Muscle of arm (tissue), 12 donors: ENCODE data around the gene SPDYE1. TPM values are rescaled to one million over a fixed set of nuclear protein-coding genes. Genes with fewer than 3 reads are reported as not detected.

Experiments used
- DNase-seq: peaks from one replicate; pipeline ENCODE4 v3.0.0-alpha.2; 2013
- polyA plus RNA-seq, 12 donors: library from polyadenylated mRNA; unstranded; fragments of 120-200 nt; gene quantifications; one replicate each; pipeline ENCODE4 v1.2.1, GENCODE V29; 2013; ENCODE audit not compliant: insufficient read length in 12 of 12

Gene SPDYE1
- polyA plus RNA-seq, 12 donors: 0.15 to 4.1 (median 1.1) TPM; not detected in 2

DNA sequence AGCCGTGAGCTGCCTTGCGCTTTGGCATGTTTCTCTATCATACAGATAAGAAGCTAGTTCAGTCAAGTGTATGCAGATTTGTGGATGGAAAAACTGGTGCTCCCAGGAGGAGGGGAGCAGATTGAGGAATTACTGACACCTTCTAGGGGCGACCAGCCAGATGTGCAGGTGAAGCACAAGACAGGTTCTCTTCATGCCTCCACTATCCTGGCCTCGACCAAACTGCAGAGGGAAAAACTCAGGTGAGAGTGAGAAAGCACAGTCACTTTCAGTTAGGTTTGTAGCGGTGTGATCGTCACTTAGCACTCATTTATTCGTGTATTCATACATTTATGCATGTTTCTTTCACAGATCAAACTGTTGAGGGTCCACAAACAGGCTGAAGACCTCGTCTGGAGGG lies 46.2 kb downstream of the SPDYE1 start:
- DNase-seq: no peak

DNA sequence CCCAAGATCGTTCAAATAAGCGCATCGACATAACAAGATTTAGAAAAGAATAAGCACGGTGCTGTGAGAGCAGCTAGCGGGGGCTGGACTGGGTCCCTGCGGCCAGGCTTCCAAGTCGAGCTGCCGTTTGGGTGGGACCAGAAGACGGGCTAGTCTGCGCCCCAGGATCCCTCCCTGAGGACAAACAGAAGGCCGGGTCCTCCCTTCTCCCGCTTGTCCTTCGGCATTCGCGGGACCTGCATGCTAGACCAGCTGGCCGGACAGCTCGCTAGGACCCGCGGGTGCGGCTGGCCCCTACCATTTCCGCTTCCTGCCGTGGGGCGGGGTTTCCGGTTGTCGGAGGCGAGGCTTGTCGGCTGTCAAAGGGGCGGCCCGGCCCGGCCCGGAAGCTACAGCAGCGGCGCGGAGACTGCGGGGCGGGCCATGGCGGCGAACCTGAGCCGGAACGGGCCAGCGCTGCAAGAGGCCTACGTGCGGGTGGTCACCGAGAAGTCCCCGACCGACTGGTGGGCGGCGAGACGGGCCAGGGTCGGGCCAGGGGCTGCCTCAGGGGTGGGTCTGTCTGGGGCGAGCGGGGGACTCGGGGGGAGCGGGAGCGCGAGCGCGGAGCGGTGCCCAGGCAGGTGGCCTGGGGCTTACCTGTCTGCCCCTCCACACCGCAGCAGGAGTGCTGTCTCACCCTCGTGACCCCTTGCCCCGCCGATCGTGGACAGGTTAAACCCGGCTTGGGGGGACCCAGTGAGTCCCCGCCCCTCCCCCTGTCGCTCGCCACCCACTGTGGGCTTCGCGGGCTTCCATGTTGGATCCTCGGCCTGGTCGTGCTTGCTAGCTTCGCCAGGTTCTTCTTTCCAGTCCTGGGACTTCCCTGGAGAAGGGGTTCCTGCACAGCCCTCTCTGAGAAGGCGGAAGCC lies 46.9 kb downstream of the SPDYE1 start, which contains the start of gene DBNL:
Gene DBNL (plus strand): TSS at position 388 of the 911 bp plus-strand sequence. CDS start 36 bp downstream, at position 424.
- DNase-seq: peak; percentile 89

DNA sequence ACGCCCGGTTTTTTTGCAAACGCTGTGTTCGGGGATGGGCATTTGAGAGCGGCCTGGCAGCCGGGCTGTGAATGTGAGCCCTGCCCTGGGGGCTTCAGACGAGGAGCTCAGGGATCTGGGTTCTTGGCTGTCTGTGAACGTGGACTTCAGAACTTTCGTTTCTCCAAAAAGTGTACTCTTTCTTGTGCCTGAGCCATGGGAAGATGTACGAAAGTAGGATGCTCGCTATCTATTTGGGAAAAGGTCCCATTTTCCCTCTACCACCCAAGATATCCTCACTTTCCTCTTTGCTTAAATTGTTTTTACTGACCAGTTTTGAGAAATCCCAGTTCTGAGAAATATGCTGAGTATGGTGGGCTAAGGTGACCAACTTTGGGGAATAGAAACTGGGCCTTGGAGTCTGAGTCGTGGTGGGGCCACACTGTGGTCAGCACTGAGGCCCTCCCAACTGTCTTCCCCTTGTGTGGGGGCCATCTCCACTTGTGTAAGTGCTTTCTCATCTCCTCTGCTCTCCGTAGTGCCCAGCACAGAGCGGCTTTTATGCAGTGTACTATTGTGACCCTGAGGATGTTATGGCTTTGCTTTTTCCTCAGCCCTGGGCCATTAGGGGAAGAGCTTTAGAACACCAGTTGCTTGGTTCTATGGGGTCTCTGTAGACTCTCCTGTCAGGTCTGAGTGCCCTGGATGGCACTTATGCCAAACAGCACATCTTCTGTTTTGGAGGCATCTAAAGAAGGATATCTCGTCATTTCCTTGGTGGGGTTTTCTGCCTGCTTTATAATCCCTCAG lies 47.7 kb downstream of the SPDYE1 start:
- DNase-seq: no peak

DNA sequence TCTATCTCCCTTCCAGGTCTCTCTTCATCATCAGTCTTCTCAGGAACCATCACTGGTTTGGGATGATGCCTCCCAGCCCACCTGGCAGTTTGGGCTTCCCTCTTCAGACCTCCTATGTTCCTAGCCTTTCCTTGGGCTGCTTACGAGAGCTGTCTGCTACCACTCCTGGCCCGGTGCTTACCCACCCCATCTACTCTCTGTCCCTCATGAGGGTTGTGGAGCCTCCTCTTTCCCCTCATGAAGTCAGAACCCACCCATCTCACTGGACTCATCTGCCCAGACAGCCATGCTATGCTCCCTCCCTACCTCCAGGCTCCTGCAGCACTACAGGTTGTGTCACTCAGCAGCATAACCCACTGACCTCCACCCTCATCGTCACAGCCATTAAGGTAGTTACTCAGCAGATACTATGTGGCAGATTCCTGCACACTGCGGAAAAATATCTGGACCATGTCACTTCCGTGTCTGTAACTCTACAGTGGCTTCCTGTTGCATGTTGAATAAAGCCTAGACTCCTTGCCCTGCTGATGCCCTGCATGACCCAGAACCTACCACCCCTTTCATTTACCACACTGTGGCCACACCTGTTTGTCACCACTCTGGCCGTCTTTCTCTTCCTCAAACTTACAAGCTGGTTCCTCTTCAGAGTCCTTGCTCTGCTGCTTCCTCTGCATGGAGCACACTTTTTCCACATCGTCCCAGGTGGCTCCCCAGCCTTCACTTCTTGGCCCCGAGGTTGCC lies 48.8 kb downstream of the SPDYE1 start:
- DNase-seq: no peak

DNA sequence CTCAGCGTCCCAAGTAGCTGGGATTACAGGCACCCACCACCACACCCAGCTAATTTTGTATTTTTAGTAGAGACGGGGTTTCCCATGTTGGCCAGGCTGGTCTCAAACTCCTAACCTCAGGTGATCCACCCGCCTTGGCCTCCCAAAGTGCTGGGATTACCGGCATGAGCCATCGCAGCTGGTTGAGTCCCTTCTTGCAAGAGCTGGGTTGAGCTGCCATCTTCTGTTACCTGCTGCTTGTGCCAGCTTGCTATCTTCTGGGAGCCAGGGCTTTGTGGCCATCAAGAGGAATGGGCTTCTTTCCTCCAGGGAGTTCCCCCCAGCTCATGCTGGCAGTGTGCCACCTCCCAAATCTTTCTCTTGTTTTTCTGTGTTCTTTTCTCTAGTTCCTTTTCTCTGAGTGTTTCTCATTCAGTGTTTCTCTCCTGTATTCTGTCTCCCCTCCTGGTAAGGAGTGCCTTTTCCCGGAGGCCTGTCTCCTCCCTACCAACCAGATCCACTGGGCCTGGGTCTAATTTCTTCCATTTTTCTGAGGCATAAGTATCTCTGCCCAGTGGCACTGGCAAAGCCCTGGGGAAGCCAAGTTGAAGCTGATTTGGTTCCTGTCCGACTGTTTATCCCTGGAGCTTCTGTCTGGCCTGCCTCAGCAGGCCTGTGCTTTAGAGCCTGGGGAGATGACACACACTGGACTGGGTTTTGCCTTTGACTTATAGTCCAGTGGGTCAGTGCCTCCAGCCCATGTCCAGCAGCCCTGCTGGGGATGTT lies 50.5 kb downstream of the SPDYE1 start:
- DNase-seq: no peak

DNA sequence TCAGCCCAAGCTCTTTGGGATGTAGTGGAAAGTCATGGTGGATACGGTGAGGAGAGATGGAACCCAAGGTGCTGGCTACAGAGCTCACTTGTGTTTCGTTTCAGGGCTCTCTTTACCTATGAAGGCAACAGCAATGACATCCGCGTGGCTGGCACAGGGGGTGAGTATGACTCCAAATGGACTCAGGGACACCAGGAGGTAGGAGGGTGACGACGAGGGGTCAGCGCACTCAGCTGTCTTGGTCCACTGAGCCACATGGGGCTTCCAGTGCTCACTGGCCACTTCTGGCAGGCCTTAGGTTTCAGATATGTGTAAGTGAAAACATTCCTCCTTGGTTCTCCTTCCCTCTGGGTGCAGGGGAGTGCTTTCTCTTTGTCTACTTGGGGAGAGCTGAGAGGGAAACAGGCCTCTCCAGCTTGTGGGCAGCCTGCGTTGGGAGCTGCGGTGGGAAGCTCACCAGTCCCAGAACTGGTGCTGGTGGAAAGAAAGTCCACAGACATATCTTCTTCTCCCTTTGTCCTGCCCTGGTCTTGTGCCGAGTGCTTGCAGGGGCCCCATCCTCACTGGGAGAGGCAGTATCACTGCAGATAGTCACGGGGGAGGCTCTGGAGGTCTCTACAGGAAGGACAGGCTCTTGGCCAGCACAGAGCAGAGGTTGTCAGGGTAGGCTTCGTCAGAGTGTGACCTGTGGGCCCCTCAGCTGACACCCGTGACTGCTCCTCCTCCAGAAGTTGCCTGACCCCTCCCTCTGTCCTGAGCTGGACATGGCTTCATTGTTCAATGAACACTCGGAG lies 52.6 kb downstream of the SPDYE1 start:
- no peak for DNase-seq

DNA sequence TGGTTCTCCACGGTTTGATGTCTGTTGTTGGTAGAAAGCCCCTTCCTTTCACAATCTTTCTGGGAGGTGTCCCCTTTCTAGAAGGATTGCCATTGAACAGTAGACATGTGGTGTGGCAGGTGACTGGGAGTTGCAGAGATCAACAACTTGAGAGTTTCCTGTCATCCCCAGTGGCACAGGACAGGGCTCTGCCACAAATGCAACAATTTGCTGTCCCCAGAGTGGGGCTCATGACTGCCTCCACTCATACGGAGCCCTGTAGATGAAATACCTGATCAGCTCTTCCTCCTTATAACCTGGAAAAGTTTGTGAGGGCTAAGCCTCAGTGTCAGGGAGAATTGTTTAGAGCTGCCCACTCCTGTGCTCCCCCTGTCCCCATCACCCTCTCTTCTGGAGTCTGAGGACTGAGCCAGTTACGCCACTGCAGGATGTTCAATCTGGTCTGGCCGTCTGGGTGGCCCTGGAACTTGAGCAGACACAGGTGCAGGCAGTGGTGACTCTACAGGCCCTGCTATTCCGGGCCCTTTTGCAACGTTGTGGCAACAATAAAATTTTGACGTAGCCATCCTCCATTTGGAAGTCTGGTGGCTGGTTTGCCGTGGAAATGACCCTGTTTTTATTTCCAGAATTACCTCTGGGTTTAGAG lies 53.3 kb downstream of the SPDYE1 start:
- DNase-seq: no peak

DNA sequence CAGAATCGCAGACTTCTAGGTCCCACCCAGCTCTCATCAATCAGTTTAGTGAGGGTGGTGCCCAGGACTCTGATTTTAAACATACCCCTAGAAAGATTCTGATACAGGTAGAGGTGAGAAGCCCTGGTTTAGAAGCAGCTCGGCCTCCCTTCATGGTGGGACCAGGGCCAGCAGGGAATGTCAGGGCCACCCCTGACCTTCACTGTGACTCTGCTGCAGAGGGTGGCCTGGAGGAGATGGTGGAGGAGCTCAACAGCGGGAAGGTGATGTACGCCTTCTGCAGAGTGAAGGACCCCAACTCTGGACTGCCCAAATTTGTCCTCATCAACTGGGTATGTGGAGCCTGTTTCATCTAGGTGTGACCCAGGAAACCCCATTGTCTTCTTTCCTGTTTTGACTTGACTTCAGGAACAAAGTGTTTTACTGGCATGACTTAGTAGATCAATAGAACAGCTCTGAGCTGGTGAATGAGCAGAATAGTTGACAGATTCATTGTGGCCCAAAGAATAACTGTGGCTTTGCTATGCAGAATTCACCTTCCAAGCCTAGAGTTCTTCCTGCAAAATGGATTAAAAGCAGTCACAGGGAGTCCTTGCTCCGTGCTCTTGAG lies 54.0 kb downstream of the SPDYE1 start:
- no peak for DNase-seq

DNA sequence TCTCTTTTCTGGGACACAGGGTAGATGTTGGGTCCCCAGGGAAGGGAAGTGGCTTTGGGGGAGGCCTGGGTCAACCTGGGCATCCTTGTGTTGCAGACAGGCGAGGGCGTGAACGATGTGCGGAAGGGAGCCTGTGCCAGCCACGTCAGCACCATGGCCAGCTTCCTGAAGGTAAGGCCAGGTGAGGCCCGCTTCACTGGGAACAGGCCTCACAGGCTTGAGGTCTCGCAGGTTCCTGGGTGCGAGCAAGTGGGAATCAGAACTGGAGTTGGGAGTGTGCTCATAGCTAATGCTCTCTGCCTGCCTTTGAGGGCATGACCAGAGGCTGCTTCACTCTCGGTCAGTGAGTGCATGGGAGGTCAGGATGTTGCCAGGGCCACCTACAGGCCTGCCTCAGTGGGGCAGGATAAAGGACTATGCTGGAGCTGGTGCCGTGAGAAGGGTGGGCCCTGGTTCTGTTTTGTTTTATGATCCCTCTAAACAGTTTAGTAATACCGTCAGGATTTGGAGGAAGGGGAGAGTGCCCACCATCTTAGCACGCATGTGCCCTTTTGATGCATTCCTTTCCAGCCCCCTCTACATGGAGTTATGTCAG lies 55.2 kb downstream of the SPDYE1 start:
- DNase-seq: no peak

DNA sequence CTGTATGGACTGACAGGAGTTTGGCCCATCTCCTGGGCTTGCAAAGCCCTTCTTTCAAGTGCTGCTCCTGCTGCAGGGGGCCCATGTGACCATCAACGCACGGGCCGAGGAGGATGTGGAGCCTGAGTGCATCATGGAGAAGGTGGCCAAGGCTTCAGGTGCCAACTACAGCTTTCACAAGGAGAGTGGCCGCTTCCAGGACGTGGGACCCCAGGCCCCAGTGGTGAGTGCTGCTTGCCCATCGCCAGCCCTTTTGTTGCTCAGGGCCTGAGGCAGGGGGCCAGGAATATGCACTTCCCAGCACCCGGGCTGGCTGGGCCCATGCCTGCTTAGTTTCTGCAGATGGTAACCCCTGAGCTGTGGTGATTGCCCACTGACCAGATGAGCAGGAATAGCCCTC lies 59.0 kb downstream of the SPDYE1 start:
- DNase-seq: no peak

DNA sequence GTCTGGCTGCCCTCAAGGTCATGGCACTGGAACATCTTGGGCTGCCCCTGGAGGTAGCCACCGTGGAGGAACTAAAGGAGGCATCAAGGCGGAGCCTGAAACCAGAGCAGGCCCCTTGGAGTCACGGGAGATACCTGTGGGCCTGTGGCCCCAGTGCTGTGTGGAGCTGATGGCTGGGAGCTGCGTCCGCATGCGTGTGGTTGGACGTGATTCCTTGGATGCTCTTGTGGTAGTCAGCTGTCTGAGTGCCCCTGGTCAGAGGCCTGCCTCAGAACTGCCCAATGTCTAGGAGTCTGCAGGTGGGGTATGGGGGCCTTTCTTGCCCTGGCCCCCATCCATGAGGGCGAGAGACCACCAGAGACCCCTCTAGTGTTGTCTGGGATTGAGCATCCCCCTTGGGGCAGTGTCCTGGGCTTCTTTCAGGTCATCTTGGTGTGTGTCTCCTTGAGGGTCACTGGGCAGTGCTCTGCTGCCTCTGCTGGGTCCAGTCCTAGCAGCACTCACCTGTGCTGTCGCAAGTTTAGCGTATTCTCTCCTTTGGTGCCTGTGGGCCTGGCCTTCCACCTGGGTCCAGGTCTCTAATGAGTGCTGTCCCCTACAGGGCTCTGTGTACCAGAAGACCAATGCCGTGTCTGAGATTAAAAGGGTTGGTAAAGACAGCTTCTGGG lies 59.6 kb downstream of the SPDYE1 start:
- no peak for DNase-seq

DNA sequence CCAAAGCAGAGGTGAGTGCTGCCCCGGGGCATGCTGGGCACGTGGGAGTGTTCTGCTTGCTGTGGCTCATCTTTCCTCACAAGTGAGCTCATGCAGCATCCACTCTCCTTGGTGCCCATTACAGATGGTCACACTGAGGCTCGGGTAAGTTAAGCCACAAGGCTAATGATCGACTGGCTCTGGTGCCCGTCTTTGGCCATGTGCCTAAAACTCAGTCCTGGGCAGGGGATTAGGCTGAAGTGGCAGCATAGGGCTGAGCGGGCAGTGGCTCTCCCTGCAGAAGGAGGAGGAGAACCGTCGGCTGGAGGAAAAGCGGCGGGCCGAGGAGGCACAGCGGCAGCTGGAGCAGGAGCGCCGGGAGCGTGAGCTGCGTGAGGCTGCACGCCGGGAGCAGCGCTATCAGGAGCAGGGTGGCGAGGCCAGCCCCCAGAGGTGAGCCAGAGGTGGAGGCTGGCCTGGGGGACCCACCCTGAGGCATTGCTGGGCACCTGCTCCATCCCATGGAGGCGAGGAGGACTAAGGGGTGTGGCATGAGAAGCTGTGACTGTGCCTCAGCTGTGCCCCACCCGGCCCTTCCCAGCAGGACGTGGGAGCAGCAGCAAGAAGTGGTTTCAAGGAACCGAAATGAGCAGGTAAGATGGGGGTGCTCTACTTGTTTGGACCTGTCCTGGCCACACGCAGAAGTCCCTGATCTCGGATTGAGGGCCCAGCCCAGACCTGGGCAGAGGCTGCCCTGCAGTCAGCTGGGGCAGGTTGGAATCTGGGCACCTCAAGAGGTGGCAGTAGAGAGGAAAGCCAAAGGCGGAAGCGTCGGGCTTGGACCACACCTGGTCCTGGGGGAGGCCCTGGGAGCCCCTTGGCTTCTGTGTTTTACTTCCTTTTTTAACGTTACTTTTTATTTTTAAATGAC lies 60.4 kb downstream of the SPDYE1 start:
- no peak for DNase-seq

DNA sequence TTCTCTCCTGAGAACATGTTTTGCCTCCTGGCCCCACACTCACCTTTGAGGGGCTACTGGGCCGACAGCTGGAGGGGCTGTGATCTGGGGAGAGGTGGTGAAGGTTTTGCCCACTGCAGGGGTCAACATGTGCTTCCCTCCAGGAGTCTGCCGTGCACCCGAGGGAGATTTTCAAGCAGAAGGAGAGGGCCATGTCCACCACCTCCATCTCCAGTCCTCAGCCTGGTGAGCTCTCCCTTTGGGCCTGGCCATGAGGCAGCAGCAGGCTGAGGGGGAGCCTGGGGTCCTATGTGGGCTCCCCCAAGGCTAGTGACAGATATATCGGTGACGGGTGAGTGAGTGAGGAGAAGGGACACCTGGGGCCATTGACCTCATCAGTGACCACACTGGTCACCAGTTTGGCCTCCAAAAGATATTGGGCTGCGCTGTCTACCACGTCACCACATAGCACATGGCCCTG lies 61.1 kb downstream of the SPDYE1 start:
- no peak for DNase-seq

DNA sequence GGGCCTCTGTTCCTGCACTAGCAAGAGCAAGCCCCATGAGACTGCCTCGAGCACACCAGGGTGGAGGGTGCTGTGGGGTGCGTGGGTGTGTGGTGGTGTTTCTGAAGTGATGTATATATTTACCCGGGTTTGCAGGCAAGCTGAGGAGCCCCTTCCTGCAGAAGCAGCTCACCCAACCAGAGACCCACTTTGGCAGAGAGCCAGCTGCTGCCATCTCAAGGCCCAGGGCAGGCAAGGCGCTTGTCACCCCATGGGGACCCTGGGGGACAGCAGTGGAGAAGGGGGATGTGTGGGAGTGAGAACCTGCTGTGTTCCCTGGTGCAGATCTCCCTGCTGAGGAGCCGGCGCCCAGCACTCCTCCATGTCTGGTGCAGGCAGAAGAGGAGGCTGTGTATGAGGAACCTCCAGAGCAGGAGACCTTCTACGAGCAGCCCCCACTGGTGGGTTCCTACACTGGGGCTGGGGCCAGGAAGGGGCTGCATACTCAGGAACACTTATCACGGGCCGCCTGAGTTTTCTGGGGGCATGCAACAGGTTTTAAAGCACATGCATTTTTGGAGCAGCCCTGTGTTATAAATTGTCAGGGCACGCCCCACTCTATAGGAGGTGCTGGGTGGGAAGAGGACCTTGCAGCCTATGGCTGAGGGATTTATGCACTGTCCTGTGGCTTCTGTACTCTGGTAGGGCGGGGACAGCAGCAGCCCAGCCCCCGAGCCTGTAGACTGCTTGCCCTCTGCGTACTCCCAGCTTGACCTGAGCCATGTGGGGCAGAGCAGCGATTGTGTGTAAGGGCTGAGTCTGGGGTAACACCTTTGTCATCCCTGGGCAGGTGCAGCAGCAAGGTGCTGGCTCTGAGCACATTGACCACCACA lies 61.8 kb downstream of the SPDYE1 start:
- DNase-seq: no peak
